Upper lobe of left lung (tissue), 4 donors: Measurements from ENCODE around the gene MEGF9.

ENCODE experiments used
- CTCF ChIP-seq, 6 experiments: fragments of 450-650 bp in 4 of 6; fragments of 200-600 bp in 2 of 6; sonication (generic) in 2 of 6; IDR thresholded peaks; one replicate each; pipeline ENCODE4 v1.5.1; 2016 to 2019; ENCODE audit warnings: antibody characterized with exemption in 6 of 6
- POLR2A ChIP-seq, 4 donors: fragments of 450-650 bp; IDR thresholded peaks; one replicate each; pipeline ENCODE4 v1.5.1; 2016 to 2017; ENCODE audit warnings: antibody characterized with exemption in 4 of 4, mild to moderate bottlenecking in 2 of 4
- POLR2AphosphoS5 ChIP-seq, 2 donors: sonication (generic); formaldehyde crosslinking; IDR thresholded peaks; one replicate each; pipeline ENCODE4 v1.5.1; 2017; ENCODE audit warnings: antibody characterized with exemption in 2 of 2

GRCh38 chr9:120579139-120580050 lies 134.9 kb downstream of the MEGF9 start:
- TF ChIP-seq POLR2A (IDR thresholded peaks at IDR 0.05) (no peak), CTCF (IDR thresholded peaks at IDR 0.05) (peak in 2 of 6 experiments; percentile 4 to 15), POLR2AphosphoS5 (IDR thresholded peaks at IDR 0.05) (peak in 1 of 2 donors; percentile 10)
